Subcutaneous adipose tissue (tissue), 4 donors: Measurements from ENCODE around the gene COL3A1. TPM values are rescaled to one million over a fixed set of nuclear protein-coding genes. Genes with fewer than 3 reads are reported as not detected.

Experiments used
- CTCF ChIP-seq: fragments of 450-650 bp; IDR thresholded peaks from one replicate; pipeline ENCODE4 v1.5.1; 2016; ENCODE audit warnings: low read depth, mild to moderate bottlenecking, control low read depth, antibody characterized with exemption, moderate library complexity
- total RNA-seq, 4 donors: library from RNA; depleted of rRNA; stranded (reverse); fragments of >200 nt; gene quantifications; one replicate each; pipeline ENCODE4 v1.1.0, GENCODE V29; 2016

The COL3A1 gene
- total RNA-seq, 4 donors from 2014 or later = 115 to 629 (median 242) TPM

- TF ChIP-seq CTCF = no peak
Observed at GRCh38 chr2:188952901-188953300, 21.3 kb upstream of the COL3A1 start.

GRCh38 chr2:188956290-188956689 lies 17.9 kb upstream of the COL3A1 start:
- TF ChIP-seq CTCF = no peak

GRCh38 chr2:188956961-188957360 lies 17.2 kb upstream of the COL3A1 start:
- no peak for TF ChIP-seq CTCF

- TF ChIP-seq CTCF = no peak
Observed at GRCh38 chr2:188957646-188958045, 16.5 kb upstream of the COL3A1 start.

GRCh38 chr2:188963741-188964140 lies 10.4 kb upstream of the COL3A1 start:
- no peak for TF ChIP-seq CTCF

- no peak for TF ChIP-seq CTCF
Observed at GRCh38 chr2:188964976-188965546, 9.1 kb upstream of the COL3A1 start.

GRCh38 chr2:188965563-188965962 lies 8.6 kb upstream of the COL3A1 start:
- no peak for TF ChIP-seq CTCF
